Amygdala (tissue), 56 donors: ENCODE results near the gene DYNLT2.
"Not testable (repeated sequence)": the region's sequence is repeated elsewhere in the genome, so short reads cannot be mapped to it uniquely, and the experiment has no call there.

Source experiments
- DNase-seq, 56 donors: peaks; one replicate each; lab custom pipeline; 2025; lab: John Stamatoyannopoulos, UW

The DYNLT2 gene

DNA sequence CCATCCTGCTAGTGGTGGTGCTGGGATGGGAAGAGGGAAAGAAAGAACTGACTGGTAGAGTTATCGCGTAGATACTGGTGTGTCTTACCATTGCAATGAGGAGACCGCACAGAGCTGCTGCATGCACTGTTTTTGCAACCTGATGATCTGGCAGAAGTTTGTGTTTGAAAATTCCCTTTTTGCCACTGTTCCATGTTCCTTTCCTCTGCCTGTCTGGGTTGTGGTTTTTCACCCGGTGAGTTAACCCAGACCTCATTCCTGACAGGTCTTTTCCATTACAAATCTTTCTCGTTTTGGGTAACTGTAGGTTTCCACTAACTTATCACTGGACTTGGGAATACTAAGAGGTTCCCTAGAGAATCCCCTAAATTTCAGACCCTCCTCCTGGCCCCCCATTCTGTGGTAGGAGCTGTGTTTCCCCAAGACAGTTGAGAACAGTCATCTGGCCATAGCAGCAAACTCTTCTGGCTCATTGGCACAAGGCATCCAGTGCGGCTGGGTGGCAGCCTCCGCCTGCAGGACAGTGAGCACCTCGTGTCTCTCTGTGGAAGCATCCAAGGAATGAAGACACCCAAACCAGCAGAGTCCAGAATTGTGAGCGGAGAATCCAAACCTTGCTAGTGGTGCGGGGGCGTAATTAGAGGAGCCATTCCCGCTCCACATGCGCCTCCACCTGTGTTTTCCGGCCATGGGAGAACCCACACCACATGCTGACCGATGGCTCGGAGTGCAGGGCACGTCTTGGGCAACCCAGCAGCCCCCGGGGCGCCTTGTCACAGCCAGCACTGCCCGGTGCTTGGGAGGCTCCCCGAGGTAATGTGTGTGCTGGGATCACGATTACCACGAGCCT is 32.8 kb upstream of the DYNLT2 start:
- DNase-seq = no peak

DNA sequence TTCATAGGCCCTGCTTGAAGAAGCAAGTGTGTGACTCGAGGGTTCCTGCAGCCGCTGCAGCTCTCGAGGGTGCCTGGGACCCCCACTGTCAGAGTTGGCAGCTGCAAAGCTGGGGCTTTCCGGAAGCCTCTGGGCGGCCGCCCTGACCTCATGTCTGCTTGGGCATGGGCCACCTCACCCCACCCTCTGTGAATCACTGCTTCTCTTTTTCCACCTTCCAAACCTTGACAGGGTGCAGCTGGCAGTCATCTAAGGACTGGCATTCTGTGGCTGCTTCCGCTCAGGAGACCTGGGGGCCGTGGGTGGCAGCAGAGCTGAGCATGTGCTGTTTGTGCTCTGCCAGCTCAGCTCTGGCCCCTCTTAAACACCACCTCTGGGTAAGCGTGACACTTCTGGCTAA is 32.0 kb upstream of the DYNLT2 start:
- no peak for DNase-seq

GRCh38 chr6:169782966-169783365 is 31.6 kb upstream of the DYNLT2 start:
- DNase-seq = no peak

- DNase-seq = no peak
Observed at GRCh38 chr6:169780571-169781091, 29.3 kb upstream of the DYNLT2 start.

DNA sequence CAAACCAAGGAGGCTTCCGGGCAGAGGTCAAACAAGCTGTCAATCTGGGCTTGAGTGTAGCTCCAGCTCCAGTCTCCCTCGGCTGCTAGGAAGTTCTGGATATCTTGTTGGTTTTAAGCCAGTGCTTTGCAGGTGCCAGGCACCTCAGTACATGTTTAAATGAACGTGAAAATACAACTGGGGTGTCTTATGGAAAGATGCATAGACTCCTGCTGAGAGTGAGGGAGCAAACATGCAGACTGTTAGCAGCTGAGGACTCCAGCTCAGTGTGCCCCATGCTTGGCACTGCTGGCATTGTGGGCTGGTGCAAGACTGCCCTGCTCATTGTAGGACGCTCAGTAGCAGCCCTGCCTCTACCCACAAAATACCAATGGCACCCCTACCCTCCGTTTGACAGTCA is 28.5 kb upstream of the DYNLT2 start:
- no peak for DNase-seq

DNA sequence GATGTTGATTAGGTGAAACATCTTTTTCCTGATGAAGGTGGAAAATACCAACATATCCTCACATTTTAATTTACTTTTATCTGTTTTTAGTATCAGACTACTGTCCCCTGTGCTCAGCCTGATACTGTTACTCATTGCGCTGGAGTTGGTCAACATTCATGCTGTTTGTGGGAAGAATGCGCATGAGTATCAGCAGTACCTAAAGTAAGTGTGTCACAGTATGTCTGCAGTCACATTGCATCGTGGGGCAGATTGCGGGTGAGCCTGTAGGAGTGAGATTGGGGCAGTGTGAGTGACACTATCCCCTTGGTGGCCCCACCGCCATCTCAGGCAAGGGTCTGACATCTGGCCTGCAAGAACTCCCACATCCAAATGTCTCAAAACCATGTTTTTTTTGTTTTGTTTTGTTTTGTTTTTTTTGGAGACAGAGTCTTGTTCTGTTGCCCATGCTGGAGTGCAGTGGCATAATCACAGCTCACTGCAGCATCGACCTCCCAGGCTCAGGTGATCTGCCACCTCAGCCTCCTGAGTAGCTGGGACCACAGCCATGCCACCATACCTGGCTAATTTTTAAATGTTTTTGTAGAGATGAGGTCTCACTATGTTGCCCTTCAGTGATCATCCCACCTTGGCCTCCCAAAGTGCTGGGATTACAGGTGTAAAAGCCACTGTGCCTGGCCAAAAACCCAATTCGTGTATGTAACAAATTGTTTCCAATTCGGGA is 27.9 kb upstream of the DYNLT2 start:
- no peak for DNase-seq

DNA sequence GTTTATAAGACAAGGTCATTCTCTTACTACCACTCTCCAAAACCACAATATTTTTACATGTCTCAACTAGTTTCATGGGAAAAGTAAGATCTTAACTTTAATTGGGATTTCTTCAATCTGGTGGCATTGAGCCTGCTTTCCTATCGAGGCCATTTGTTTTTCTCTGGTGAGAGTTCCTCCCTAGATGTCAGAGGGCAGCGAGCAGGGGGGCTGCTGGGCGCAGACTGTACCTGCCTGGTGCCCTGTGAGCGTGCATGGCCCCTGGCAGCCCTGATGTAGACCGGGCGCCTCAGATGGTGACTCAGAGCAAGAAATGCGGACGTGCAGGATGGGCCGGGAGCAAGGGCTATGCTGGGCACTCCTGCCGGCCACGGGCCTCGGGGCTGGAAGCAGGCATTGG is 27.3 kb upstream of the DYNLT2 start:
- no peak for DNase-seq

DNA sequence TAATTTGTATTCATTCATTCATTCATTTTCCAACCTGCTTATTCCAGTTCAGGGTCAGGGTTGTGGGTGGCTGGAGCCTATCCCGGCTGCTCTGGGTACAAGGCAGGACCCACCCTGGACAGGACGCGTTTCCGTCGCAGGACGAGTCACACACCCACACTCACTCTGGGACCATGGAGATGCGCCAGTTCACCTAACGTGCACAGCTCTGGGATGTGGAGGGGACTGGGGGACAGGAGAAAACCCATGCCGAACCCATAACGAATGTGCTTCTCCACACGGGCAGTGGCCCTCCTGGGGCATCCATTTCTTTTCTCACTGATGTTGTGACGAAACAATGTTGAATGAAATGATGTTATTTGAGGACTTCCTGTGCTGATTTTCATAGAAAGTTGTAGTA is 26.5 kb upstream of the DYNLT2 start:
- no peak for DNase-seq

DNA sequence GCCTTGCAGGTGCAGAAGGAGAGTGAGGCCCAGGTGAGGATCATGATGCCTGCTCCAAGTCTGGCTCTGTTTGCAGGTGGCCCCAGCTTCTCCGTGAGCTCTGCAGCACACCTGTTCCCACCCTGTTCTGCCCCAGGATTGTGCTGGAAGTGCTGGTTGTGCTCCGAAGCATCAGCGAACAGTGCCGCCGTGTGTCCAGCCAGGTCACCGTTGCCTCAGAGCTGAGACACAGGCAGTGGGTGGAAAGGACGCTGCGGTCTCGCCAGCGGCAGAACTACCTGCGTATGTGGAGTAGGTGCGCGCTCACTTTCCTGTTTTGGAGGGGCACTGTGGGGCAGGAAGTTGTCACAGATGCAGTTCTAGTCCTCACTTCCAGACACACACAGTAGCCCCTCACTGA is 25.0 kb upstream of the DYNLT2 start:
- no peak for DNase-seq

GRCh38 chr6:169775321-169775720 is 23.9 kb upstream of the DYNLT2 start:
- no peak for DNase-seq

DNA sequence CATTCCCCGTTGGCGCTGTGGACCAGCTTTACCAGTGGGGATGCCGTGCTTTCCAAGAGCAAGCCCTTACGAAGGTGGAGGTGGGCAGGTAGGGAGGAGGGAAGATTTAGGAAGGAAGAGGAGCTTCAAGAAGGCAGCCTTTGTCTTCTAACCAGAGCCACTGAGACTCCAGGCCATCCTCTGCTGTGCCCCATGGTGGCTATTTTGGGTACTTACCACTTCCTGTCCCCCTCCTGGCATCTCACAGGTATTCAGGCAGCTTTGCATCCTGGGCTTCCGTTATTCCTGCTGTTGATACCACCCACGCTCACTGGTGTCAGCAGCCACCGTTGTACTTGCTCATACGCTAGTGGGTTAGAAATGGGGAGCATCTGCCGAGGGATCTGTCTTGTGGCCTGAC is 23.0 kb upstream of the DYNLT2 start:
- no peak for DNase-seq

- DNase-seq = no peak
Observed at GRCh38 chr6:169766921-169767736, 15.8 kb upstream of the DYNLT2 start.

- no peak for DNase-seq
Observed at GRCh38 chr6:169766232-169766631, 14.9 kb upstream of the DYNLT2 start.

- DNase-seq = not testable (repeated sequence)
Observed at GRCh38 chr6:169765789-169766188, 14.4 kb upstream of the DYNLT2 start.

- DNase-seq = no peak
Observed at GRCh38 chr6:169763881-169764280, 12.5 kb upstream of the DYNLT2 start.

DNA sequence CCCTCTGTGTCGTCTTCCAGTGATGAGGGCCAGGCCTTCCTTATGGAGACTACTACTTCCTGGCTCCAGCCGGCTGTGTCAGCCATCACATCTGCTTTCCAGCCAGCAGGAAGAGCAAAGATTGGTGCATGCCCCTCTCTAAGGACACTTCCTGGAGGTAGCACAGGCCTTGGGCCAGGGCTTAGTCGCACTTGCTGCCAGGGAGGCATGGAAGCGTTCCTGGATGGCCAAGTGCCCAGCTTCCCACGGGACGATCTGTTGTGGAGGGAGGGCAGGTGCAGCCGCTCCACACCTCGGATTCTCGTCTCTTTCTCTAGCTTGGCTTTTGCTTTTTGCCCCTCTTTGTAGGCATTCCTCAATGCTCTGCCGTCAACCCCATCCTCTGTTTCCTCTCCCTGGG is 11.9 kb upstream of the DYNLT2 start:
- no peak for DNase-seq

GRCh38 chr6:169755162-169755561 is 3.8 kb upstream of the DYNLT2 start:
- DNase-seq = no peak

DNA sequence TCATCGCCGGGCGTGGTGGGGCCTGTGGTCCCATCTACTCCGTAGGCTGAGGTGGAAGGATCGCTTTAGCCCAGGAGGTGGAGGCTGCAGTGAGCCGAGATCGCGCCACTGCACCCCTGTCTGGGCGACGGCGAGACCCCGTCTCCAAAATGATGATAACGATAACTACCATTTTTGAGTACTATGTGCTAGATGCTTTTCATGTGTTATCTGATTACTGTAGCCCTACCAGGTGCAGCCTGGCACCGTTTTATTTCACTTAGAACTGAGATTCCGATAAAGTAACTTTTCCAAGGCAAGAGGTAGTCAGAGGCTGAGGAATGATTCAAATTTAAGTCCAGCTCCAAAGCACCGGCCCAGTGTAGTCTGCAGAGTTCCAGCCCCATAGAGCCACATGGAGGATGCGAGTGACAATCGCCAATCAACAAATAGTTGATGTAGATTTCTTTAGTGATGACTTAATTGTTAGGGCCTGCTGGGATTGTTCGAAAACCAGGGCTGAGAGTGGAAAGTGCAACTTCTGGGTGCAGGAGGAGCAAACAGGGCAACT is 777 bp upstream of the DYNLT2 start:
- peak in 3 of 56 donors; percentile 41 to 51 (median 41) for DNase-seq

- DNase-seq = no peak
Observed at GRCh38 chr6:169746556-169746955, 4.8 kb downstream of the DYNLT2 start.

- DNase-seq = no peak
Observed at GRCh38 chr6:169745405-169745804, 6.0 kb downstream of the DYNLT2 start.

DNA sequence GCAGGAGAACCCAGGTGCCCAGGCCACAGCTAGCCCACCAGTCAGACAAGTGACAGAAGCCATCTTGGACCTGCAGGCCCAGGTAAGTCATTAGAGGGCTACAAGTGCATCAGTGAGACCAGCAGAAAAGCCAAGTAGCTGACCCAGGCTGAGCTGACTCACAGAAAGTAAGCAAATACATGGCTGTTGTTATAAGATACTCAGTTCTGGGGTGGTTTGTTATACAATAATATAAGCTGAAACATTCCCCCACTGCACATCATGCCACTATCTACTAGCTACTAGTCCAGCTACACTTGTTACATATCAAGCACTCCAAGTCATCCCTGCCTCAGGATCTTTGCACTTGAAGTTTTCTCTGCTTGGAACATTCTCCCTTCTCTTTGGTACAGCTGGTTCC is 10.0 kb downstream of the DYNLT2 start:
- DNase-seq = no peak
